Motor neuron (in vitro differentiated cells): ENCODE measurements around the gene TMOD3. TPM values are rescaled to one million over a fixed set of nuclear protein-coding genes. Genes with fewer than 3 reads are reported as not detected.
A peak's percentile ranks its signal among the peaks of the same experiment; 100 is the strongest.
"Not testable (repeated sequence)": the region's sequence is repeated elsewhere in the genome, so short reads cannot be mapped to it uniquely, and the experiment has no call there.

Experiments used
- ATAC-seq, 8 experiments: fragments of 200-7000 bp; cut with Tn5 transposase; replicated peaks in 6 of 8; 2 replicates each; pipeline ENCODE4 v1.8.0; 2021; ENCODE audit warnings: mild to moderate bottlenecking in 8 of 8, moderate library complexity in 8 of 8
- H3K27ac ChIP-seq, 2 donors: fragments of 250-450 bp; sonication (Bioruptor Pico); 2 replicates each; pipeline ENCODE4 v1.9.0; 2021; ENCODE audit warnings: antibody characterized with exemption in 2 of 2, mild to moderate bottlenecking in 2 of 2, moderate library complexity in 1 of 2
- H3K4me1 ChIP-seq, 2 donors: fragments of 250-450 bp; sonication (Bioruptor Pico); replicated peaks in 1 of 2; 2 replicates each; pipeline ENCODE4 v1.6.1; 2021; ENCODE audit warnings: antibody characterized with exemption in 2 of 2, mild to moderate bottlenecking in 2 of 2, moderate library complexity in 1 of 2
- H3K4me3 ChIP-seq, 5 donors: fragments of 250-450 bp; sonication (Bioruptor Pico); 2 replicates each; pipeline ENCODE4 v1.9.0; 2021; ENCODE audit warnings: antibody characterized with exemption in 5 of 5, mild to moderate bottlenecking in 5 of 5, moderate library complexity in 4 of 5
- WGBS, 10 experiments: fragments of 450-650 bp; shearing (Covaris generic); methylation state at CpG; one replicate each; pipeline ENCODE4 v1.0.0; 2022; 5-methylcytosine and 5-hydroxymethylcytosine counted together
- in situ Hi-C, 9 experiments: fragments of 400-800 bp; cut with MboI; loops; one replicate each; pipeline ENCODE4 v1.15.0; 2021; ENCODE audit warnings: low sequenced_read_pairs in 9 of 9, low pct_unique_long_range_greater_than_20kb in 2 of 9; ENCODE audit not compliant: unreplicated experiment in 9 of 9
- total RNA-seq, 8 experiments: library from RNA; unstranded; fragments of 300-600 nt; gene quantifications; 2 replicates each; pipeline versions ENCODE4 v1.2.3 to v1.2.4, GENCODE V29; 2022

The TMOD3 gene
- total RNA-seq, 8 experiments from 2014 or later = 10.2 to 43.6 (median 23.0) TPM

- ATAC-seq = peak in 4 of 8 experiments; percentile 17 to 31 (median 26)
- in situ Hi-C loops = loop anchor here in 1 of 9 experiments (25.0 kb wide), 1 partner anchor 241 kb away; no protein-coding TSS in a partner anchor
- no peak overlapping the region for H3K27ac ChIP-seq
- no peak overlapping the region for H3K4me3 ChIP-seq
- 0 to 100% (median 85%) methylated on average over 1 of the region's 1 CpG; no CpG with 5 or more reads in 1 of the 10 experiments for WGBS, 10 experiments
- H3K4me1 ChIP-seq = peaks cover 0 to 15% of the 10 kb centered on the region in 2 donors
Observed at GRCh38 chr15:51878446-51879386, 49.3 kb downstream of the TMOD3 start.

- in situ Hi-C loops = loop anchor here in 1 of 9 experiments (25.0 kb wide), 1 partner anchor 242 kb away; no protein-coding TSS in a partner anchor
- Histone ChIP-seq H3K4me1 (peaks cover 0 to 18% of the 10 kb centered on the region in 2 donors), H3K27ac (no peak overlapping the region), H3K4me3 (no peak overlapping the region)
- ATAC-seq = no peak
- WGBS, 10 experiments = 20 to 75% (median 40%) methylated on average over 1 of the region's 1 CpG; no CpG with 5 or more reads in 4 of the 10 experiments
Observed at GRCh38 chr15:51879555-51879954, 50.1 kb downstream of the TMOD3 start.

DNA sequence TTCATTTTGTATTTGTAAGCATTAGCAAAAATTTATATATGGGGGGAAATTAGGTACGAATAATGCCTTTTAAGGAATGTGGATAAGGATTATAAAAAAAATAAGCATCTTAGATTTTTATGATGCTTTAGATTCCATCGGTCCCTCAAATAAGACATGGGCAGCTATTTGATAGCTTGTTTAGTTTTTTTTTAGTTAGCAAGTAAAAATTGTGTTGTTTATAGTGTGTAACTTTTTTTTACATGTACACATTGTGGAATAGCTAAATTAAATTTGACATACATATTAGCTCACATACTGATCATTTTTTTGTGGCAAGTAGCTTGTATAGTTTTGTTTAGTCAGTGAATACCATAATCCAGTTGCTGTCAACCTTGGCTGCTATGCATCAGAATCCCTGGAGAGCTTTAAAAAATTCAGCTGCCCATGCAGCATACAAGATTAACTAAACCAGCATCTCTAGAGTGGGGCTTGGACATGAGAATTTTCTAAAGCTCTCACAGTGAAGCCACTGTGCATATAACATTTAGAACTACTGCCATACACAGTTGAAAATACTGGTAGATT, 53.9 kb downstream of the TMOD3 start:
- ATAC-seq = peak in 2 of 8 experiments; percentile 72 to 82

GRCh38 chr15:51884041-51884440, 54.6 kb downstream of the TMOD3 start:
- no peak for ATAC-seq
- 60 to 100% (median 93%) methylated on average over 1 of the region's 1 CpG; no CpG with 5 or more reads in 6 of the 10 experiments for WGBS, 10 experiments

More for the DNA sequence above, 53.9 kb downstream of the TMOD3 start:
- Histone ChIP-seq H3K4me1 (peaks cover 0 to 9% of the 10 kb centered on the region in 2 donors), H3K4me3 (no peak overlapping the region), H3K27ac (no peak overlapping the region)
- in situ Hi-C loops = loop anchor here in 1 of 9 experiments (25.0 kb wide), 1 partner anchor 246 kb away; no protein-coding TSS in a partner anchor
- WGBS, 10 experiments = 55 to 100% (median 97%) methylated on average over 1 to 2 of the region's 2 CpGs

GRCh38 chr15:51884517-51885236, 55.2 kb downstream of the TMOD3 start:
- in situ Hi-C loops = loop anchor here in 1 of 9 experiments (25.0 kb wide), 1 partner anchor 247 kb away; no protein-coding TSS in a partner anchor

More at GRCh38 chr15:51884041-51884440, 54.6 kb downstream of the TMOD3 start:
- Histone ChIP-seq H3K4me3 (no peak overlapping the region), H3K4me1 (peaks cover 0 to 9% of the 10 kb centered on the region in 2 donors), H3K27ac (no peak overlapping the region)
- in situ Hi-C loops = loop anchor here in 1 of 9 experiments (25.0 kb wide), 1 partner anchor 247 kb away; no protein-coding TSS in a partner anchor

DNA sequence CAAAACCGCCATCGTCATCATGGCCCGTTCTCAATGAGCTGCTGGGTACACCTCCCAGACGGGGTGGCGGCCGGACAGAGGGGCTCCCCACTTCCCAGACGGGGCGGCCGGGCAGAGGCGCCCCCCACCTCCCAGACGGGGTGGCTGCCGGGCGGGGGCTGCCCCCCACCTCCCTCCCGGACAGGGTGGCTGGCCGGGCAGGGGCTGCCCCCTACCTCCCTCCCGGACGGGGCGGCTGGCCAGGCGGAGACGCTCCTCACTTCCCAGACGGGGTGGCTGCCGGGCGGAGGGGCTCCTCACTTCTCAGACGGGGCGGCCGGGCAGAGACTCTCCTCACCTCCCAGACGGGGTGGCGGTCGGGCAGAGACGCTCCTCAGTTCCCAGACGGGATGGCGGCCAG, 56.3 kb downstream of the TMOD3 start:
- no CpG with 5 or more reads among the region's 32 CpGs for WGBS, 10 experiments
- ATAC-seq, H3K4me3 ChIP-seq, H3K4me1 ChIP-seq, H3K27ac ChIP-seq: not testable (repeated sequence)
- in situ Hi-C loops = loop anchor here in 1 of 9 experiments (25.0 kb wide), 1 partner anchor 248 kb away; no protein-coding TSS in a partner anchor

More at GRCh38 chr15:51884517-51885236, 55.2 kb downstream of the TMOD3 start:
- Histone ChIP-seq H3K4me1 (peaks cover 0 to 9% of the 10 kb centered on the region in 2 donors), H3K4me3 (no peak overlapping the region), H3K27ac (no peak overlapping the region)
- ATAC-seq = peak in 3 of 8 experiments; percentile 30 to 41 (median 37)

DNA sequence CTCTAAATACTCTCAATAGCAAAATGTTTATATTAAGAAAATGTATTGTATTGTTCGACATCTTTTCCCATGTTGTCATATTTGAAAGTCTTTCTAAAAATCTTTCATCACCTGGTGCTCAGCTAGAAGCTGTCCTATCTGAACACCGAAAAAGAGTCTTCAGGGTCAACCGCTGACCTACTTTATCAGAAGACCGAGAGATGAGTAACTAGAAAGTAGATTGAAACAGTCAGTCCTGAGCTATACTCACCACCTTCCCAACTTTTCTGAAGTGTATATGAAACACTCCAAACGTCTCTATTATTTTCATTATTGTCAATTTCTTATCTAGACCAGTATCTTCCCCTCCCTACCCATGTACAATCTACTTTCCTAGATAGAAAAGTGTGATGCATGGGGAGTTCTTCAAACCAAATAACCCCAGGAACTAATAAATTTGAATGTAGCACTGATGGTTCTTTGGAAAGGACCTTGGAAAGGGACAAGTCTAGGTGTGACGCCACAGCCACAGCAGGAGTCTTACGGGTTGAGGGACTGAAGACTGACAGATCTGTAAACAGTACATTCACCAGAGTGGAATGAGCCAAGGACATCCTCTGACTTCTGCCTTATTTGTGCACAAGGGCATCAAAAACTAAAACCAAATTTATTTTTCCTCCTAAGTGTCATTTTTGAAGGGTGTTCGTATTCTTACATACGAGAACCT, 58.6 kb downstream of the TMOD3 start:
- no peak overlapping the region for H3K27ac ChIP-seq
- H3K4me1 ChIP-seq = peaks cover 0 to 9% of the 10 kb centered on the region in 2 donors
- in situ Hi-C loops = loop anchor here in 1 of 9 experiments (25.0 kb wide), 1 partner anchor 251 kb away; no protein-coding TSS in a partner anchor
- WGBS, 10 experiments = 81 to 100% (median 93%) methylated on average over 2 to 9 of the region's 9 CpGs
- no peak for ATAC-seq
- no peak overlapping the region for H3K4me3 ChIP-seq

- no peak overlapping the region for H3K4me3 ChIP-seq
- no peak overlapping the region for H3K27ac ChIP-seq
- peaks cover 0 to 3% of the 10 kb centered on the region in 2 donors for H3K4me1 ChIP-seq
- WGBS, 10 experiments = 0 to 48% (median 27%) methylated on average over 1 to 2 of the region's 2 CpGs; no CpG with 5 or more reads in 1 of the 10 experiments
- ATAC-seq = peak in 3 of 8 experiments; percentile 22 to 44 (median 34)
- in situ Hi-C loops = loop anchor here in 1 of 9 experiments (25.0 kb wide), 1 partner anchor 251 kb away; no protein-coding TSS in a partner anchor
Observed at GRCh38 chr15:51888593-51889195, 59.2 kb downstream of the TMOD3 start.

DNA sequence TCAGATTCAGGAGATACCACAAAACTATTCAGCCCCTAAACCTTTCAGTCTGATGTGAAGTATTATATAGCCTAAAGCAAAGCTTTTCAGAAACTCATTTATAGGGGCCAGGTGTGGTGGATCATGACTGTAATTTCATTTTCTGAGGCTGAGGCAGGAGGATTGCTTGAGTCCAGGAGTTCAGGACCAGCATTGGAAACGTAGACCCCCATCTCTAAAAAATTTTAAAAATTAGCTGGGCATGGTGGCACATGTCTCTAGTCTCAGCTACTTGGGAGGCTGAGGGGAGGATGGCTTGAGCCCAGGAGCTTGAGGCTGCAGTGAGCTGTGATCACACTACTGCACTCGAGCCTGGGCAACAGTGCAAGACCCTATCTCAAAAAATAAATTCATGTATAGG, 60.0 kb downstream of the TMOD3 start:
- in situ Hi-C loops = loop anchor here in 1 of 9 experiments (25.0 kb wide), 1 partner anchor 252 kb away; no protein-coding TSS in a partner anchor
- Histone ChIP-seq H3K4me3 (no peak overlapping the region), H3K4me1 (no peaks in the 10 kb centered on the region), H3K27ac (no peak overlapping the region)
- WGBS, 10 experiments = 71 to 100% (median 88%) methylated on average over 1 to 2 of the region's 2 CpGs; no CpG with 5 or more reads in 3 of the 10 experiments
- ATAC-seq = no peak

- no peaks in the 10 kb centered on the region for H3K4me1 ChIP-seq
- in situ Hi-C loops = no loop called here
- ATAC-seq = no peak
- WGBS, 10 experiments = 89 to 100% (median 95%) methylated on average over 1 to 3 of the region's 3 CpGs; no CpG with 5 or more reads in 4 of the 10 experiments
- no peak overlapping the region for H3K4me3 ChIP-seq
- no peak overlapping the region for H3K27ac ChIP-seq
Observed at GRCh38 chr15:51904421-51904820, 75.0 kb downstream of the TMOD3 start.

- 54 to 100% (median 78%) methylated on average over 1 to 4 of the region's 4 CpGs for WGBS, 10 experiments
- peak in 3 of 8 experiments; percentile 27 to 38 (median 37) for ATAC-seq
- in situ Hi-C loops = no loop called here
- H3K4me1 ChIP-seq = no peaks in the 10 kb centered on the region
- H3K4me3 ChIP-seq = no peak overlapping the region
- no peak overlapping the region for H3K27ac ChIP-seq
Observed at GRCh38 chr15:51904931-51905330, 75.5 kb downstream of the TMOD3 start.
